ENCODE results near the gene ZNF536.
"Not testable (repeated sequence)": the region's sequence is repeated elsewhere in the genome, so short reads cannot be mapped to it uniquely, and the experiment has no call there.

The ZNF536 gene

GRCh38 chr19:30482956-30483355 lies 110.8 kb downstream of the ZNF536 start:
- no peak for DNase-seq (ENCODE audit: low spot score)

GRCh38 chr19:30486250-30486649 lies 114.1 kb downstream of the ZNF536 start:
- DNase-seq (ENCODE audit: low spot score): not testable (repeated sequence)

- DNase-seq (ENCODE audit: low spot score): no peak
These were observed 115.0 kb downstream of the ZNF536 start for GRCh38 chr19:30487178-30487577.

GRCh38 chr19:30488191-30488590 lies 116.0 kb downstream of the ZNF536 start:
- no peak for DNase-seq (ENCODE audit: low spot score)

- no peak for DNase-seq (ENCODE audit: low spot score)
These were observed 118.6 kb downstream of the ZNF536 start for GRCh38 chr19:30490760-30491159.

- DNase-seq (ENCODE audit: low spot score): no peak
These were observed 120.5 kb downstream of the ZNF536 start for GRCh38 chr19:30492586-30493270.

- DNase-seq (ENCODE audit: low spot score): no peak
These were observed 124.8 kb downstream of the ZNF536 start for GRCh38 chr19:30497034-30497433.

GRCh38 chr19:30498085-30498484 lies 125.9 kb downstream of the ZNF536 start:
- not testable (repeated sequence) for DNase-seq (ENCODE audit: low spot score)

- peak; percentile 55 for DNase-seq (ENCODE audit: low spot score)
These were observed 126.5 kb downstream of the ZNF536 start for GRCh38 chr19:30498707-30499106.

- DNase-seq (ENCODE audit: low spot score): no peak
These were observed 132.1 kb downstream of the ZNF536 start for GRCh38 chr19:30504272-30504671.

GRCh38 chr19:30512176-30513081 lies 140.2 kb downstream of the ZNF536 start:
- DNase-seq (ENCODE audit: low spot score): no peak

- no peak for DNase-seq (ENCODE audit: low spot score)
These were observed 140.9 kb downstream of the ZNF536 start for GRCh38 chr19:30513082-30513411.

GRCh38 chr19:30516111-30516510 lies 143.9 kb downstream of the ZNF536 start:
- DNase-seq (ENCODE audit: low spot score): no peak

- no peak for DNase-seq (ENCODE audit: low spot score)
These were observed 144.3 kb downstream of the ZNF536 start for GRCh38 chr19:30516531-30516930.

- no peak for DNase-seq (ENCODE audit: low spot score)
These were observed 146.9 kb downstream of the ZNF536 start for GRCh38 chr19:30518965-30519606.

GRCh38 chr19:30519607-30520205 lies 147.5 kb downstream of the ZNF536 start:
- DNase-seq (ENCODE audit: low spot score): no peak

- DNase-seq (ENCODE audit: low spot score): no peak
These were observed 148.7 kb downstream of the ZNF536 start for GRCh38 chr19:30520735-30521479.

- DNase-seq (ENCODE audit: low spot score): no peak
These were observed 149.8 kb downstream of the ZNF536 start for GRCh38 chr19:30521937-30522336.

- DNase-seq (ENCODE audit: low spot score): no peak
These were observed 150.2 kb downstream of the ZNF536 start for GRCh38 chr19:30522341-30522740.

GRCh38 chr19:30523791-30524190 lies 151.6 kb downstream of the ZNF536 start:
- DNase-seq (ENCODE audit: low spot score): no peak

- DNase-seq (ENCODE audit: low spot score): no peak
These were observed 153.2 kb downstream of the ZNF536 start for GRCh38 chr19:30525383-30525782.

GRCh38 chr19:30528919-30529318 lies 156.7 kb downstream of the ZNF536 start:
- no peak for DNase-seq (ENCODE audit: low spot score)
